Esophagus muscularis mucosa (tissue), 4 donors: ENCODE measurements around the gene EVX2. TPM values are rescaled to one million over a fixed set of nuclear protein-coding genes. Genes with fewer than 3 reads are reported as not detected.

Experiments used
- DNase-seq: peaks from one replicate; pipeline ENCODE4 v3.0.0-alpha.2; 2017; ENCODE audit errors: extremely low spot score
- H3K27ac ChIP-seq, 4 donors: fragments of 200-600 bp; sonication (generic); replicated peaks in 1 of 4; 1 replicate in 3 of 4; 2 replicates in 1 of 4; pipeline ENCODE4 v1.5.1; 2016 to 2019; ENCODE audit warnings: mild to moderate bottlenecking in 1 of 4
- H3K27me3 ChIP-seq, 4 donors: fragments of 200-600 bp; sonication (generic); one replicate each; pipeline versions ENCODE4 v1.5.1 to v1.6.0; 2016 to 2019
- H3K36me3 ChIP-seq, 4 donors: fragments of 200-600 bp; sonication (generic); one replicate each; pipeline ENCODE4 v1.5.1; 2016 to 2019
- H3K4me1 ChIP-seq, 4 donors: fragments of 200-600 bp; sonication (generic); one replicate each; pipeline ENCODE4 v1.5.1; 2016 to 2019
- H3K4me3 ChIP-seq, 4 donors: fragments of 200-600 bp; sonication (generic); 1 replicate in 2 of 4; 2 replicates in 2 of 4; pipeline ENCODE4 v1.5.1; 2016 to 2019; ENCODE audit warnings: mild to moderate bottlenecking in 4 of 4, moderate library complexity in 1 of 4
- H3K9me3 ChIP-seq, 4 donors: fragments of 200-600 bp; sonication (generic); 1 replicate in 3 of 4; 2 replicates in 1 of 4; pipeline ENCODE4 v1.5.1; 2016 to 2019
- EP300 ChIP-seq: sonication (generic); formaldehyde crosslinking; IDR thresholded peaks from one replicate; pipeline ENCODE4 v1.6.1; 2017; ENCODE audit warnings: antibody characterized with exemption
- POLR2A ChIP-seq: fragments of 450-650 bp; IDR thresholded peaks from one replicate; pipeline ENCODE4 v1.6.1; 2017; ENCODE audit warnings: antibody characterized with exemption, moderate library complexity, mild to moderate bottlenecking, low read depth
- POLR2AphosphoS5 ChIP-seq, 2 donors: sonication (generic); formaldehyde crosslinking; IDR thresholded peaks; one replicate each; pipeline ENCODE4 v1.6.1; 2017; ENCODE audit warnings: antibody characterized with exemption in 2 of 2
- WGBS: methylation state at CpG from one replicate; pipeline ENCODE4 v1.1.5; 2018; 5-methylcytosine and 5-hydroxymethylcytosine counted together
- intact Hi-C: fragments of 100-400 bp; cut with DNase I; formaldehyde crosslinking; loops from one replicate; pipeline ENCODE4 v1.15.1; 2023
- total RNA-seq, 4 donors: library from RNA; depleted of rRNA; stranded (reverse); fragments of >200 nt; gene quantifications; one replicate each; pipeline versions ENCODE4 v1.1.0 to v1.2.1, GENCODE V29; 2016
- TF ChIP-seq, protein P1 (sequence below), 3 experiments: fragments of 200-600 bp in 2 of 3; fragments of 450-650 bp in 1 of 3; sonication (generic) in 2 of 3; IDR thresholded peaks; one replicate each; pipeline ENCODE4 v1.5.1; 2017 to 2019; ENCODE audit warnings: antibody characterized with exemption in 3 of 3, mild to moderate bottlenecking in 2 of 3, moderate library complexity in 1 of 3

EVX2 gene
- total RNA-seq, 4 donors from 2014 or later, result 0.11 TPM; not detected in 3

DNA sequence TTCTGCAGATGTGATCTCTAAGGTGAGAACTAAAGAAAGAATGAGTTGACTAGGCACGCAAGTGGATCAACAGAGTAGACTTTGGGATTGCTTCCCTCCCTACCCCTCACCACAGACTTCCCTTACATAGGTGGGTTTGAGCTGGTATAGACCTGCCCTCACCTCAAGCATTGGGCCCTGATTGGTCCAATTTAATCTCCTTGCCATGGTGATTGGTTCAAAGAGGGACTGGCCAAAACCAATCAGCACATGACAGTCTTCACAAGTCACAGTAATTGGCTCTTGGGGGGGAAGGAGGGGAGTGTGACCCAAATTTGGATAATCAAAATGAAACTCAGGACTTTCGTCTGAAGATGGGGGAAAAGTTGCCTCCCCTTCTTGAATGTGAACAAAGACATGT, 45.1 kb downstream of the EVX2 start:
- no peaks in the 10 kb centered on the region for H3K4me1 ChIP-seq
- WGBS, result 73% methylated on average over 2 of the region's 2 CpGs
- H3K27me3 ChIP-seq, result peaks cover 0 to 22% (median 0%) of the 10 kb centered on the region in 4 donors
- H3K36me3 ChIP-seq, result no peaks in the 10 kb centered on the region
- intact Hi-C loops, result no loop called here
- H3K9me3 ChIP-seq, result no peaks in the 10 kb centered on the region
- H3K27ac ChIP-seq, result no peak overlapping the region
- H3K4me3 ChIP-seq, result no peak overlapping the region
- no peak for DNase-seq
- TF ChIP-seq POLR2A (no peak), POLR2AphosphoS5 (IDR thresholded peaks at IDR 0.05) (no peak), EP300 (no peak)
- TF ChIP-seq, protein P1, sequence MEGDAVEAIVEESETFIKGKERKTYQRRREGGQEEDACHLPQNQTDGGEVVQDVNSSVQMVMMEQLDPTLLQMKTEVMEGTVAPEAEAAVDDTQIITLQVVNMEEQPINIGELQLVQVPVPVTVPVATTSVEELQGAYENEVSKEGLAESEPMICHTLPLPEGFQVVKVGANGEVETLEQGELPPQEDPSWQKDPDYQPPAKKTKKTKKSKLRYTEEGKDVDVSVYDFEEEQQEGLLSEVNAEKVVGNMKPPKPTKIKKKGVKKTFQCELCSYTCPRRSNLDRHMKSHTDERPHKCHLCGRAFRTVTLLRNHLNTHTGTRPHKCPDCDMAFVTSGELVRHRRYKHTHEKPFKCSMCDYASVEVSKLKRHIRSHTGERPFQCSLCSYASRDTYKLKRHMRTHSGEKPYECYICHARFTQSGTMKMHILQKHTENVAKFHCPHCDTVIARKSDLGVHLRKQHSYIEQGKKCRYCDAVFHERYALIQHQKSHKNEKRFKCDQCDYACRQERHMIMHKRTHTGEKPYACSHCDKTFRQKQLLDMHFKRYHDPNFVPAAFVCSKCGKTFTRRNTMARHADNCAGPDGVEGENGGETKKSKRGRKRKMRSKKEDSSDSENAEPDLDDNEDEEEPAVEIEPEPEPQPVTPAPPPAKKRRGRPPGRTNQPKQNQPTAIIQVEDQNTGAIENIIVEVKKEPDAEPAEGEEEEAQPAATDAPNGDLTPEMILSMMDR (IDR thresholded peaks at IDR 0.05), result no peak

DNA sequence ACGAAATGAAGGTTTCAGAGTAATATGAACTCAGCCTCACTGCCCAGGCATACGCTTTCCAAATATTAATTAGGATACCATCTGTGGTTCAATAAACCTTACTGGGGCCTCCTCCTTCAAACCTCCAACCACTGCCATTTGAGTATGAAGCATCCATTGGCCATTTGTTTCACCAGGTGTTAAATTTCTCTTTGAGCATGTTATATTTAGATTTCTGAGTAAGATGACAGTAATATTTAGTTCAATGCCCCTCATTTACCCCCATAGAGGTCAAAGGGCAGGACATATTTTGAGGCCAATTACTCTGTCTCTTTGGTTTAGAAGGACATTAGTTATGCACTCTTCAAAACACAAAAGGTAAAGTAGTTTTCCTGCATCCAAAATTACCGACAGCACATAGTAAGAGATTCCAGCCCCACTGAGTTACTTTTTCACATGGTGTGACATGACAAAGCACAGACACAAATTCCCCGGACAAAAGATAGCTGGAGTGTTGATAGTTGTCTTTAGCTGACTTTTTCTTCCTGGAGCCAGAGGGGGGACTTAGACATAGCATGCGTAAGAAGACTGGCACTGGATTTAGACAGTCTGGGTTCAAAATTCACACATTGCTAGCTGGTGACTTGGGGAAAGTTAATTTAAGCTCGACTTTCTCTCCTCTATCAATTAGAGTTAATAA, 48.6 kb downstream of the EVX2 start:
- DNase-seq, result no peak
- TF ChIP-seq, protein P1 (IDR thresholded peaks at IDR 0.05), result no peak
- TF ChIP-seq POLR2A (no peak), EP300 (no peak), POLR2AphosphoS5 (IDR thresholded peaks at IDR 0.05) (no peak)
- intact Hi-C loops, result no loop called here
- Histone ChIP-seq H3K27ac (no peak overlapping the region), H3K36me3 (no peaks in the 10 kb centered on the region), H3K27me3 (peaks cover 0 to 7% (median 0%) of the 10 kb centered on the region in 4 donors), H3K4me1 (no peaks in the 10 kb centered on the region), H3K4me3 (no peak overlapping the region), H3K9me3 (no peaks in the 10 kb centered on the region)
- 45% methylated on average over 6 of the region's 6 CpGs for WGBS

- DNase-seq, result no peak
- H3K36me3 ChIP-seq, result no peaks in the 10 kb centered on the region
- H3K27me3 ChIP-seq, result peaks cover 0 to 22% (median 3%) of the 10 kb centered on the region in 4 donors
- H3K27ac ChIP-seq, result no peak overlapping the region
- TF ChIP-seq, protein P1 (IDR thresholded peaks at IDR 0.05), result no peak
- TF ChIP-seq EP300 (no peak), POLR2A (no peak), POLR2AphosphoS5 (IDR thresholded peaks at IDR 0.05) (no peak)
- H3K4me3 ChIP-seq, result no peak overlapping the region
- no peaks in the 10 kb centered on the region for H3K9me3 ChIP-seq
- WGBS, result 57% methylated on average over 2 of the region's 2 CpGs
- intact Hi-C loops, result no loop called here
- no peaks in the 10 kb centered on the region for H3K4me1 ChIP-seq
Observed at GRCh38 chr2:176027806-176028205, 56.0 kb downstream of the EVX2 start.

Other genes starting within 250 kb of the EVX2 start
- 10 to 100 TPM in 2 of 4 donors, 1 to 10 TPM in 2; 9.4 to 15.8 (median 11.4) TPM for gene LNPK, start 81.7 kb downstream of the EVX2 start, total RNA-seq
- not detected for gene HOXD13, start 8.8 kb upstream of the EVX2 start, total RNA-seq
- not detected for gene HOXD12, start 15.8 kb upstream of the EVX2 start, total RNA-seq
- not detected for gene HOXD11, start 23.3 kb upstream of the EVX2 start, total RNA-seq
- gene HOXD10, start 32.8 kb upstream of the EVX2 start, total RNA-seq, result under 1 TPM in 2 of 4 donors, not detected in 2; 0.42 to 0.50 TPM
- gene HOXD9, start 38.8 kb upstream of the EVX2 start, total RNA-seq, result 1 to 10 TPM in 1 of 4 donors, under 1 TPM in 3; 0.83 to 2.2 (median 0.99) TPM
- gene HOXD8, start 45.7 kb upstream of the EVX2 start, total RNA-seq, result 1 to 10 TPM; 3.7 to 4.8 (median 4.3) TPM
- 1 to 10 TPM in 2 of 4 donors, under 1 TPM in 2; 0.66 to 2.9 (median 1.9) TPM for gene HOXD4, start 67.6 kb upstream of the EVX2 start, total RNA-seq
- gene HOXD3, start 73.3 kb upstream of the EVX2 start, total RNA-seq, result 1 to 10 TPM in 2 of 4 donors, under 1 TPM in 2; 0.86 to 2.1 (median 1.4) TPM
- under 1 TPM in 2 of 4 donors, not detected in 2; 0.19 to 0.34 TPM for gene HOXD1, start 104.7 kb upstream of the EVX2 start, total RNA-seq
- 10 to 100 TPM; 26.2 to 31.1 (median 27.6) TPM for gene MTX2, start 185.5 kb upstream of the EVX2 start, total RNA-seq